GM21786 (cell line): ENCODE results near the gene FUBP3.
"Not testable (repeated sequence)": the region's sequence is repeated elsewhere in the genome, so short reads cannot be mapped to it uniquely, and the experiment has no call there.

Source experiments
- ATAC-seq: cut with Tn5 transposase; IDR thresholded peaks from one replicate; pipeline ENCODE4 v1.9.1; 2021; ENCODE audit not compliant: unreplicated experiment

Gene FUBP3

GRCh38 chr9:130556396-130557076 is 22.8 kb upstream of the FUBP3 start:
- no peak for ATAC-seq

GRCh38 chr9:130557077-130557468 is 22.3 kb upstream of the FUBP3 start:
- no peak for ATAC-seq

DNA sequence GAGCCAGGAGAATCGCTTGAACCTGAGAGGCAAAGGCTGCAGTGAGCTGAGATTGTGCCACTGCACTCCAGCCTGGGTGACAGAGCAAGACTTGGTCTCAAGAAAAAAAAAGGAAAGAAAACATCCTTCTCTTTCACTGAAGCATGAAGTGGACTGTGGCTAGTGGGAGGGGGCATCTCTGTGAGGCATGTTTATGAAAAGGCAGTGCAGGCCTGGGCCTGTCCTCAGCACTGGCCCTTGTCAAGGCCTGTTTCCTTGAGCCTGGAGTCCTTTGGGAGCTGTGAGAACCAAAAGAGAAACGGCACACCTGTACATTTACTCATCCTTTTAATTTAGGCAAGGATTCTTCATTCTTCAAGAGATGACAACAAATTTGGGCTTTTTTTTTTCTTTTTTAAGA is 18.3 kb upstream of the FUBP3 start:
- no peak for ATAC-seq

- ATAC-seq = not testable (repeated sequence)
Measured at GRCh38 chr9:130562525-130562924, 16.9 kb upstream of the FUBP3 start.

GRCh38 chr9:130563797-130564196 is 15.6 kb upstream of the FUBP3 start:
- no peak for ATAC-seq

GRCh38 chr9:130565792-130566191 is 13.6 kb upstream of the FUBP3 start:
- ATAC-seq = no peak

GRCh38 chr9:130570208-130570607 is 9.2 kb upstream of the FUBP3 start:
- no peak for ATAC-seq

DNA sequence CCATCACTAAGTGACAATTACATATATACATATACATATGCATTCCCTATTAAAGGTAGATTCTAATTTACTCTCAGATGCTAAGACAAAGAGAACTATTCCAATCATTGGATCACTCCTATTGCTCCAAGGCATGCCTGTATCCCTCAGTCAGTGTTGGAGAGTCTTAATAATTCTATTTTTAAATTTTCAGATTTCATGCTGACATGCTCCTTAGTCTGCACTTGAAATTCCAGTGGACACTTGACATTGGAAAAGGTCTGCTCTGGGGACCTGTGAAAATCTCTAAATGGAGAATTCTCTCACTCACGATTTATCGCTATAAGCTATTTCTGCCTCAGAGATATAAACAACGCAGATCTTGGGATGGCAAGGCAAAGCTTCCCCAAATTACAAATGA is 3.9 kb upstream of the FUBP3 start:
- ATAC-seq = no peak

GRCh38 chr9:130576176-130576575 is 3.2 kb upstream of the FUBP3 start:
- no peak for ATAC-seq

DNA sequence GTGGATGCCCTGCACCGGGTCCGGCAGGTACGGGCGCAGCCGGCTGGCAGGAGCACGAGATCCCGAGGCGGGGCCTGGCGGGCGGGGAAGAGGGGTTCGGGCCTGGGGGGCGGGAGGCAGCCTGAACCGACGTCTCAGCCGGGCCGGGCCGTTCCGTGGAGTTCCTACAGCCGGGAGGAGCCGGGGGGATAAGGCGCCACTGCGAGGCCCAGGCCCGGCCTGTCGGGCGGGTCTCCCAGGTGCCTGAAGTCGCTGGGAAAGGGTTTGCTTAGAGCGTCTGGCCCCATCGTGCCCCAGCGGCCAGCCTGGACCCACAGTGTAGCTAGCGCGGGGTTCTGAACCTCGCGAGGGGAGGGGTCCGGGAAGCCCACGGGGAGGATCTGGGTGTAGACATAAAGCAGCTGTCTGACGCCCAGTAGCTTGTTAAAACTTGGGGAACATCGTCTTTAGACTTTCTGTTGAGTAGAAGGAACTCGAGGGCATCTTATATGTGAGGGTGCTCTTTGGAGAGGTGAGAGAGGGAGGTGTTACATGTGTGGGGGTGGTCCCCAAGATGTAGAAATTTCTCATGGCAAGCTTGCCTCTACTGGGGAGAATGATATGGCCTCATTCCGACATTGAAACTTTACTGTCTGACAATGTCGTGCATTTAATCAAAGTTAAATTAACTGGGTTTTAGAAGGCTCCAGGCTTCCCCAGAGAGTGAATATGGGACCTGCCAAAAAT is 524 bp downstream of the FUBP3 start:
- ATAC-seq = peak; percentile 39

DNA sequence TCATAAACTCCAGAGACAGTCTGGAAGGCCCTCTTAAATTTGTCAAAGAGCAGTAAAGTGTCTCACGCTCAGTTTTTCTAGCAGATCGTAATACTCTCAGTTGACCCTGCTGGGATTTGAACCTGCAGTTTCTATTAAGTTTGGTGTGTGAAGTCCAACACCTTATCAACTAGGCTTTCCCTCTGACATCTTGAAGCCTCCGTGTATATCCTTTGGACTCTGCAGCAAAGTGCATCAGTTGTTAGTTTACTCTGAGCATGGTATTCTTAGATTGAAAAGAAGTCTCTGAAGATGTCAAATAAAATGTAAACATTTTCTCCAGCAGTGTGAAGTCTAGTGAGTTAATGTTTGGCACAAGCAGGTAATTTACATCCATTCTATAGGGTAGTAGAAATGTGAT is 2.4 kb downstream of the FUBP3 start:
- ATAC-seq = no peak

- no peak for ATAC-seq
Measured at GRCh38 chr9:130583271-130583670, 3.9 kb downstream of the FUBP3 start.

DNA sequence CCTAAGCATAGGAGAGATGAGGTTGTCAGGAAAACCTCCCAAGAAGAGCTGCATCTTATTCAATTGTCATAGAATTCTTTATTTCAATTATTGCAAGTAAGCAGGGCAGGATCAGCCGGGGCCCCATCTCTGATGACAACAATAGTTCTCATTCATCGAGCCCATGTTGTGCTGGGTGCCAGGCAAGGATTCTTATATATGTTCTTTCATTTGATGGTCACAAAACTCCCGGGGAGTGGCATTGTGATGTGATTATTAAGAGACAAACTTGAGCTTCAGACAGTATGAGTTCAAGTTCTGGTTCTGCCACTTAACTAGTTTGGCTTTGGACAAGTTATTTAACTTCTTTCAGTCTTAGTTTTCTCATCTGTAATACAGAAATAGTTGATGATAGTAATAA is 8.5 kb downstream of the FUBP3 start:
- no peak for ATAC-seq

- ATAC-seq = no peak
Measured at GRCh38 chr9:130588416-130588815, 9.0 kb downstream of the FUBP3 start.

- no peak for ATAC-seq
Measured at GRCh38 chr9:130589754-130590153, 10.4 kb downstream of the FUBP3 start.

DNA sequence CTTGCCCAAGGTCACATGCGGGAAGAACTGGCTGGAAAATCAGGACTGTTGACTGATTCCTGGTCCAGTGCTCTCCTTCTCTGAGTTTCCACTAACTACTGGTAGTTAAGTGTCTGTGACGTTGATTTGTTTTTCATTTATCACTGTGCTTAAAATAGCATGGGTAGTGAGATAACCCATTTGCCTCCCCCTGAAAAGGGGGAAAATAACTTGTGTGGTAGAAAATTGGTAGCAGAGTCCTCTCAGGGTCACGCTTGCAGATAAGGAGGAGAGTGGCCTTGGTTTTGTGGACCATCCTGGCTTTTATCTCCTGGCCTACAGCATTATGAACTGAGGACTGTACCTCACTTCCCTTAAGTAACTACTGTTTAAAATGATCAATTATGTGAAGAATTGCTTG is 10.9 kb downstream of the FUBP3 start:
- no peak for ATAC-seq

DNA sequence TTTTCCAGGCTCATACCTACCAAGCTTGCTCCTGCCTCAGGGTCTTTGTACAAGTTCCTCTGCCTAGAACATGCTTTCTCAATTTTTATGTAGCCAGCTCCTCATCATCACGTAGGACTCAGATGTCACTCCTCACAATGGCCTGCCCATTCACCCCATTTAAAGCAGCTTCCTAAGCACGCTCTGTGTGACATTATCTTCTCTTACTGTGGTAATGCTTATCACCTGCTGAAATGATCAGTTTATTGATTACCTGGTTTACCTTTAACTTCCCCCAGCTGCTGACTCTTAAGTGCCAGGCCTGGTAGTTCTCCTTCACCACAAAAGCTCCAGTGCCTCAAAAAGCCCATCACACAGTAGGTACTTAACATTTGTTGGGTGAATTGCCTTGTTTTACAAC is 13.6 kb downstream of the FUBP3 start:
- no peak for ATAC-seq

DNA sequence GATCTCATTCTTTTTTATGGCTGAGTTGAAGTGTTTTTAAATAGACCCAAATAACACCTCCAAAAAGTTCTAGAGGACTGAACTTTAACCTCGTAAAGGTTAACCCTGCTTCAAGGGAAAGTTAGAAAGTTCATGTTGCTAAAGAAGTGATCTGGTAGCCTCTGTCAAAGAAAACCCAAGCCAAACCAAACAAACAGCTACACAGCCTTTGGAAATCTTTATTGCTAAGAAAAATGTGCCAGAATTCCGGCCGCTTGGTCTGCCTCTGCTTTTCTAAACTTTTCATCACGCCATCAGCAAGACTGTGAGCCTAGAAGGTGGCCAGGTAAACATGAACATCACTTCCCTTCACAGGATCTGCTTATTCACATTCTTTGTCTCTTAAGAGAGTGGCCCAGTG is 17.9 kb downstream of the FUBP3 start:
- no peak for ATAC-seq

- ATAC-seq = no peak
Measured at GRCh38 chr9:130598188-130598587, 18.8 kb downstream of the FUBP3 start.

GRCh38 chr9:130599625-130600024 is 20.2 kb downstream of the FUBP3 start:
- ATAC-seq = no peak

GRCh38 chr9:130601100-130601499 is 21.7 kb downstream of the FUBP3 start:
- no peak for ATAC-seq

DNA sequence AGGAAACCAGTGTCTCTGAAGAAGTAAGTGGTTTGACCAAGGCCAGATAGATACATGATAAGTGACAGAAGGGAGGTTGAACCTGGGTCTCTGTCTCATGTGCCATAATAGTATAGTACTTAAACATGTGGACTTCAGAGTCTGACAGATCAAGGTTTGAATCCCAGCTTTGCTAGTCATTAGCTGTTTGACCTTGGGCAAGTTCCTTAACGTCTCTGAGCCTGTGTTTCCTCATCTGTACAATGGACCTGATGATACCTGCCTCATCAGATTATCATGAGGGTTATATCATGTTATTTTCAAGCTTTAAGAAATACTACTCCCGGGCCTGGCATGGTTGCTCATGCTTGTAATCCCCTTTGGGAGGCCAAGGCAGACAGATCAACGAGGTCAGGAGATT is 24.9 kb downstream of the FUBP3 start:
- no peak for ATAC-seq
